Skeletal muscle cell (primary cell): Measurements from ENCODE around the gene LDAH.

Experiments used
- DNase-seq: peaks from one replicate; pipeline ENCODE4 v3.0.0-alpha.2; 2010; ENCODE audit warnings: low read depth
- H3K4me3 ChIP-seq: 2 replicates; pipeline ENCODE4 v1.5.1; 2011; ENCODE audit warnings: low read depth, mild to moderate bottlenecking, control low read depth, low read length, moderate library complexity

Gene LDAH

GRCh38 chr2:20647211-20647610 is 175.7 kb downstream of the LDAH start:
- no peak for DNase-seq
- H3K4me3 ChIP-seq = no peak overlapping the region

- no peak for DNase-seq
- no peak overlapping the region for H3K4me3 ChIP-seq
These were observed 176.5 kb downstream of the LDAH start for GRCh38 chr2:20646446-20646845.

GRCh38 chr2:20645761-20646160 is 177.1 kb downstream of the LDAH start:
- no peak overlapping the region for H3K4me3 ChIP-seq
- no peak for DNase-seq

GRCh38 chr2:20645301-20645701 is 177.6 kb downstream of the LDAH start:
- H3K4me3 ChIP-seq = no peak overlapping the region
- DNase-seq = no peak

GRCh38 chr2:20643826-20644225 is 179.1 kb downstream of the LDAH start:
- no peak overlapping the region for H3K4me3 ChIP-seq
- no peak for DNase-seq

- DNase-seq = no peak
- H3K4me3 ChIP-seq = no peak overlapping the region
These were observed 179.8 kb downstream of the LDAH start for GRCh38 chr2:20643060-20643459.

- H3K4me3 ChIP-seq = no peak overlapping the region
These were observed 180.6 kb downstream of the LDAH start for GRCh38 chr2:20642055-20642971.

GRCh38 chr2:20641123-20641985 is 181.5 kb downstream of the LDAH start:
- H3K4me3 ChIP-seq = no peak overlapping the region
- peak; percentile 74 for DNase-seq

More at GRCh38 chr2:20642055-20642971, 180.6 kb downstream of the LDAH start:
- no peak for DNase-seq

GRCh38 chr2:20640411-20641122 is 182.3 kb downstream of the LDAH start:
- no peak for DNase-seq
- no peak overlapping the region for H3K4me3 ChIP-seq

- no peak for DNase-seq
These were observed 184.1 kb downstream of the LDAH start for GRCh38 chr2:20638646-20639430.

GRCh38 chr2:20638014-20638413 is 184.9 kb downstream of the LDAH start:
- no peak overlapping the region for H3K4me3 ChIP-seq
- no peak for DNase-seq

More at GRCh38 chr2:20638646-20639430, 184.1 kb downstream of the LDAH start:
- no peak overlapping the region for H3K4me3 ChIP-seq

GRCh38 chr2:20637147-20637546 is 185.8 kb downstream of the LDAH start:
- DNase-seq = no peak
- H3K4me3 ChIP-seq = no peak overlapping the region

GRCh38 chr2:20635675-20636584 is 187.0 kb downstream of the LDAH start:
- no peak for DNase-seq
- H3K4me3 ChIP-seq = no peak overlapping the region

- DNase-seq = no peak
- H3K4me3 ChIP-seq = no peak overlapping the region
These were observed 187.8 kb downstream of the LDAH start for GRCh38 chr2:20635113-20635510.

- no peak for DNase-seq
- no peak overlapping the region for H3K4me3 ChIP-seq
These were observed 188.3 kb downstream of the LDAH start for GRCh38 chr2:20634507-20635112.
